Cardiac fibroblast (primary cell): Measurements from ENCODE around the gene NOVA2.

ENCODE experiments used
- DNase-seq, 2 donors: peaks; one replicate each; pipeline versions ENCODE4 v3.0.0 to v3.0.0-alpha.2; 2010; ENCODE audit warnings: low read depth in 2 of 2
- H3K4me3 ChIP-seq, 2 donors: replicated peaks in 1 of 2; 1 replicate in 1 of 2; 2 replicates in 1 of 2; pipeline ENCODE4 v1.5.1; 2011; ENCODE audit warnings: low read depth in 2 of 2, low read length in 2 of 2, mild to moderate bottlenecking in 2 of 2, moderate library complexity in 1 of 2
- CTCF ChIP-seq: IDR thresholded peaks from one replicate; pipeline ENCODE4 v1.5.1; 2011; ENCODE audit warnings: low read depth, mild to moderate bottlenecking, low read length, inconsistent platforms

Gene NOVA2

GRCh38 chr19:45954156-45954555, 19.5 kb downstream of the NOVA2 start:
- no peak for DNase-seq
- no peak for TF ChIP-seq CTCF
- no peak overlapping the region for H3K4me3 ChIP-seq

GRCh38 chr19:45953676-45954075, 20.0 kb downstream of the NOVA2 start:
- TF ChIP-seq CTCF, result no peak
- peak in 1 of 2 donors; percentile 46 for DNase-seq
- H3K4me3 ChIP-seq, result no peak overlapping the region

GRCh38 chr19:45952686-45953505, 20.8 kb downstream of the NOVA2 start:
- H3K4me3 ChIP-seq, result peak overlapping the region in 1 of 2 donors; percentile 20
- TF ChIP-seq CTCF, result no peak
- DNase-seq, result peak; percentile 62 to 70

- no peak for DNase-seq
- H3K4me3 ChIP-seq, result no peak overlapping the region
- TF ChIP-seq CTCF, result no peak
These were observed 21.4 kb downstream of the NOVA2 start for GRCh38 chr19:45952341-45952685.

GRCh38 chr19:45947926-45948325, 25.7 kb downstream of the NOVA2 start:
- peak in 1 of 2 donors; percentile 49 for DNase-seq
- no peak for TF ChIP-seq CTCF
- no peak overlapping the region for H3K4me3 ChIP-seq

GRCh38 chr19:45940515-45940805, 33.2 kb downstream of the NOVA2 start:
- no peak overlapping the region for H3K4me3 ChIP-seq
- no peak for TF ChIP-seq CTCF
- no peak for DNase-seq

GRCh38 chr19:45939792-45940514, 33.7 kb downstream of the NOVA2 start:
- TF ChIP-seq CTCF, result no peak
- no peak overlapping the region for H3K4me3 ChIP-seq
- DNase-seq, result no peak
